HG02884 (cell line): ENCODE measurements around the gene RNU1-4.
"Not testable (repeated sequence)": the region's sequence is repeated elsewhere in the genome, so short reads cannot be mapped to it uniquely, and the experiment has no call there.

Experiments
- ATAC-seq: cut with Tn5 transposase; IDR thresholded peaks from one replicate; pipeline ENCODE4 v1.9.1; 2021; ENCODE audit warnings: mild to moderate bottlenecking, moderate library complexity; ENCODE audit not compliant: unreplicated experiment

Gene RNU1-4

GRCh38 chr1:16764820-16765655, 24.7 kb downstream of the RNU1-4 start:
- not testable (repeated sequence) for ATAC-seq

DNA sequence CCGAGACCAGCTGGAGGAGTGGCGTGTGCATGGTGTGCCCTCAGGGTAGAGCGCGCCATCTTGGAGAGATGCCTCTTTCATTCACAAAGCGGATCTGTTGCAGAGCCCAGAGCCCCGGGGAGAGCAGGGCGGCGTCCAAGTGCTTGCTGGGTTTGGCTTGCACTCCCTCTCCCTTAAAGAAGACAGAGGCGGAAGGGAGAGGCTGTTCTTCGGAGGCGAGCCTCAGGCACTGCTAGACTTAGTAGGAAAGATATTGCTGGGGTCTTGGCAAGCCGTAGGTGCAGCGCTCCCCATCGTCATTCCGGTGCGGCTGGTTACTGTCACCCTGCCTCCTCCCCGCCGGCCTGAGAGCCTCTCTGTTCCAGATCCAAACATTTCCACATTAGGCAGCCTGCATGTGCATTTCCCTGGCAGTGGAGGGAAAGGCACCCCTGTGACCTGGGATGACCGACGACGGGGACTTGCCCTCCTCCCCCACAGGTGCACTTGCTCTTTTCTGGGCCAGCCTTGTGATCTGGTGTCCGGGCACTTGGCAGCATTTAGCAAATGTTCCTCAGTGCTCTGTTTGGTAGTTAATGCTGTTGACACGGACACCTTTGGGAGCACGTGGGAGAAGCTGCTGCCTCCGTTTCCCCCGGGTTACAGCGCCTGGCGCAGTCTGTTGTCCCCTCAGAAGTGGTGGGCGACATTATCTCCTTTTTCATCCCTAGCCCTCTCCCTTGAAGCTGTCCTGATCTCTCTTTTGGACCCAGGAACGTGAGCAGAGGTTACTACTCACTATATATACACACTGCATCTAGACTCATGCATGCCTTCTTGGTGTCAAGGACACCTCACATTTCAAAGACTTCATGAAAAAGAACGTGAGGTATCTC, 25.7 kb downstream of the RNU1-4 start:
- ATAC-seq, result not testable (repeated sequence)

DNA sequence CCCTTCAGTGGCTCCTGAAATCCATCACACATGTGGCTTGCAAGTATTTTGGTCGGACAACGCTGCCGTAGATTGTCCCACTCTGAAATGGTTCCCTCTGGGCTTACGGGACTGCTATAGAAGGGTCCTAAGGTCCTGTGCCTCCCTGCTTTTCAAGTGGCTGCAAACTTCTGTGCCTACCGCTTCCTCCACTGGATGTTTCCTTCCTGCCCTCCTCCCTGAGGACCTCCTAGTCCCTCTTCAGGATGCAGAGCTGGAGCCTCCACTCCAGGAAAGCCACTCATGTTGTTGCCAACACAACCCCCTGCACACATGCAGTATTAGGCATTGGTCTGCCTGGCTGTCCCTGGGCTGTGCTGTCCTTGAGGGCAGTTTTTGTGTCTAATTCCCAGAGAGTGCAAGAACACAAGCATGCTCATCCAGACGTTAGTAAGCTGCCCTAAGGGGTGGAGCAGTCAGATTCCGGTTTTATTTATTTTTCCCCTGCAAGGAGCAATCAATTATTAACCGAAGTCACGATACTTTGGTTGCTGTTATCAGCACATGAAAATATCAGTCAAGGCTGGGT, 26.5 kb downstream of the RNU1-4 start:
- not testable (repeated sequence) for ATAC-seq

DNA sequence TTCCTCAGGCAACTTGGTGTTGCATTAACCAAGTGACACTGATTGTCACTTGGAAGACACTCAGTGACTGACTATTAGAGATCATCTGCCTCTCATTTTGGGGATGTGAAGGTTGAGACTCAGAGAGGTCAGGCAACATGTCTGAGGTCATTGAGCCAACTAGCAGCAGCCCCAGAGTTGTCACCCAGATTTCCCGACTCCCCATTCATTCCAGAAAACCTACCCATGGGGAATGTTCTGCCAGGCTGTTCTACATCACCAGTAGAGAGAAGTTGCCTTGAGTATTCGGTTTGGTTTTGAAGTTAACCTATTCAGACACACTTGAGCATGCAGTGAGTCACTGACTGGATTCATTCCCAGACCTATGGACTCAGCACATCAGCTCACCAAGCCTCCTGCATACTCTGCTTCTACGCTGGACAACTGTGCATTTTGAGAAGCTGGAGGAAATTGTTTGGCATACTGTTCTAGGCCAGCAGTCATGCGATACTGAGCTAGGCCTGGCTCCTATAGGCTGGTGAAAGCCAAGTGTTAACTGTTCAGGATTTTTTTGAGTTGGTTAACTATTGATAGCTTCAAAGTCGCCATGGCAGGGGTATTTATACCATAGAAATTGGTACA, 29.9 kb downstream of the RNU1-4 start:
- ATAC-seq, result not testable (repeated sequence)

GRCh38 chr1:16770896-16771446, 30.7 kb downstream of the RNU1-4 start:
- not testable (repeated sequence) for ATAC-seq

DNA sequence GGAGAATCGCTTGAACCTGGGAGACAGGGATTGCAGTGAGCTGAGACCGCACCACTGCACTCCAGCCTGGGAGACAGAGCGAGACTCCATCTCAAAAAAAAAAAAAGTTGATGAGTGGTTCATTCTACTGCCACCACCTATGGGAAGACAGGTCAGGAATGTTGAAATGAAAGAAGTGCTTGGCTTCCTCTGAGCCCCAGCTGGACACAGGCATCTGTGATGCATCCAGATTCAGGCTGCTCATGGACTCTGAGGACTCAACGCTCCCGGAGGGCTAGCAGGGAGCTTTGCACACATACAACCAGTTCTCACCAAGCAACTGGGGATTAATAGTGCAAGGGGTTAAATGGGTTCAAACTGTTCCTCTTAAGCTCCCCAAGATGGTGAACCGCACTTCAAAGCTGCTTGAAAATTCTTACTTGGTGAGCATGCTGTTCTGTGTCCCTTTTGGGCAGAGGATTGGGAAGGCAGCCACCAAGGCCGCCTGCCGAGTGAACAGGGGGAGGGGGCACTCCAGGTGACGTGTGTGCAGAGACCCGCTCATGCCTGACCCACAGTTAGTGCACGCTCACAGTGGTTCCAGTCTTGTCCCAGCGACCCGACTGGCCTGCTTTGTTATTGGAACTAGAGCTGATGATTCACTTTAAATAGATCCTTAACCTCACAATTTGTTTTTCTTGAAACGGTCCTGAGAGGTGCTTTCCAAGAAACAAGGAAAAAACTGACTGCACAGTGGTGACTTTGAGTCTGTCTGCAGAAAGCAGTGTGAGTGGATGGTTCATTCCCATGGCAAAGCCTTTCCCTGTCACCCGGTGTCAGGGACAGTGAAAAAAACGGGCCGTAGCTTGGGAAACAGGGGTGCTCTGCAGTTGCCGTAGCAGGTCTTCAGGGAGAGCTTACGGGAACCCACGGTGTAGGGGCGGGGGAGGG, 32.2 kb downstream of the RNU1-4 start:
- ATAC-seq, result not testable (repeated sequence)

GRCh38 chr1:16773205-16773596, 32.9 kb downstream of the RNU1-4 start:
- ATAC-seq, result not testable (repeated sequence)

- not testable (repeated sequence) for ATAC-seq
These were observed 33.4 kb downstream of the RNU1-4 start for GRCh38 chr1:16773723-16774122.

- not testable (repeated sequence) for ATAC-seq
These were observed 34.5 kb downstream of the RNU1-4 start for GRCh38 chr1:16774773-16775172.

- not testable (repeated sequence) for ATAC-seq
These were observed 35.0 kb downstream of the RNU1-4 start for GRCh38 chr1:16775290-16775689.

- not testable (repeated sequence) for ATAC-seq
These were observed 35.9 kb downstream of the RNU1-4 start for GRCh38 chr1:16776248-16776647.

DNA sequence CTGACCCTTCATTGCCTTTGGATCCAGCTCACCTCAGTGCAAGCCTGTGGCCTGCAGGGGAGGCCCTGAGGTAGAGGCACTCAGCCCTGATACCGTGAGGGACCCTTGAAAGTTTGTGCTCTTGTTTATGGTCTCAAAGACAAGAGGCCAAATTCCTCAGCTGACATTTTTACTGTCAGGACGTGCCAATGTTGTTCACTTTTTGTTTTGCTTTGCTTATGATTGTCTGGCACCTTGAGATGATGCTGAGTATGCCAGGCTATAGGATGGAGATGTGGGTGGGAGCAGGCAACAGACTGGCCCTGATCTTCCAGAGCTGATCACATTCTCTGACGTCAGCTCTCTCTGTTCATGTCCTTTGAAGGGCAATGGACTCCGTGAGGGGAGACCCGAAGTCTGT, 36.5 kb downstream of the RNU1-4 start:
- not testable (repeated sequence) for ATAC-seq

DNA sequence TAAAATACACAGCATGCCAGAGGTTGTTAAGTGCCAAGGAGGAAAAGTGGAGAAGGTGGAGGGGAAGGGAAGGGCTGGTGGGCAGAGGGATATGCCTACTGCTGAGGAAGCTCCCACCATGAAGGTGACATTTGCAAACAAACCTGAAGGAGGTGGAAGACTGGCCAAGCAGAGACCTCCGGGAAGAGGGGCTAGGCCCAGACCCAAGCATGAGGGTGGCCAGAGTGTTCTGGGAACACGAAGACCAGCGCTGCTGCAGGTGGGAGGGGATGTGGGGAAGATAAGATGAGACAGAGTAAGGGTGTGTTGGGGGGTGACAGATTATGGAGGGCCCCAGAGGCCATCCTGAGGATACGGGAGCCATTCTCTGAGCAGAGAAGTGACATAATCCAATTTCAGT, 37.5 kb downstream of the RNU1-4 start:
- not testable (repeated sequence) for ATAC-seq

GRCh38 chr1:16779525-16779924, 39.2 kb downstream of the RNU1-4 start:
- not testable (repeated sequence) for ATAC-seq

DNA sequence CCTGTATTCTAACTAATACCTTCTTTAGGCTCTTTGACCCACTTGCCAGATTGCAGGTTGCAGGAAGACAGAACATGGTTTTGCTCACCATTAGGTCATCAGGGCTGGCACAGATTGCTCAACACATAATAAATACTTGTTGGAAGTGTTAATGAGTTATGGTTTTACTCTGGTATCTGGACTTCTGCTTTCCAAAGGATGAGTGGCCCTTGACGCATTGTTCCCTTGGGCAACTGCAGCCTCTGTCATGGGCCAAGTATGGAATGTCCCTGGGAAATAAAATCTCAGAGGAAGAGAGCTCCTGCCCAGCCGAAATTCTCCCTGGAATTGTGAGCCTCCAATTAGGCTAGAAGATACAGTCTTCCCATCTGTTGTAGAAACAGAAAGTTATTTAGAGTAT, 40.7 kb downstream of the RNU1-4 start:
- not testable (repeated sequence) for ATAC-seq

- ATAC-seq, result not testable (repeated sequence)
These were observed 41.3 kb downstream of the RNU1-4 start for GRCh38 chr1:16781625-16782024.

GRCh38 chr1:16784955-16785354, 44.6 kb downstream of the RNU1-4 start:
- ATAC-seq, result not testable (repeated sequence)

DNA sequence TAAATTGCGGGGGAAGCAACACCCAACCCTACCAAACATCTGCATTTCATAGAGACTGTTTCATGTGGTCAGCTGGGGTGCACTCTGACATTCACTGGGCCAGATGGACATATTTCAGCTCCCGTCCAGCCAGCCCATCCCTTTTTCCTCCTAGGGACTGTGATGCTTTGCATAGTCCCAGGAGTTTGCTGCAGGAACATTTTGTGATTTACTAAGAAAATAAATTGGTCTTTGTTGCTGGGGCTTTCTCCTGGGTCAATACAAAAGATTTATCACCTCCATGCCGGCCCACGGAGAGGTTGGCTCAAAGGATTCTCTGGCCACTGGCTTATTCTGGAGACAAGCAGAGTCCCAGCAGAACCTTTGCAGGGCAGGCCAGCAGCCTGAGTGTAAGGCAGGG, 46.0 kb downstream of the RNU1-4 start:
- ATAC-seq, result not testable (repeated sequence)

- ATAC-seq, result not testable (repeated sequence)
These were observed 46.9 kb downstream of the RNU1-4 start for GRCh38 chr1:16787175-16787574.
